Airway epithelial cell (primary cell): ENCODE data around the gene NLRX1. TPM values are rescaled to one million over a fixed set of nuclear protein-coding genes. Genes with fewer than 3 reads are reported as not detected.

Source experiments
- total RNA-seq: library from RNA; depleted of rRNA; stranded (reverse); fragments of >200 nt; gene quantifications from 2 replicates; pipeline ENCODE4 v1.2.3, GENCODE V29; 2015

The NLRX1 gene
- 21.8 and 28.5 TPM in 2 replicates for total RNA-seq

GRCh38 chr11:119168471-119169281, at the start of gene NLRX1:
NLRX1 (plus strand) TSS chr11:119168725; CDS start chr11:119171404, 2,679 bp downstream.

GRCh38 chr11:119121008-119121810, 47.3 kb upstream of the NLRX1 start, which contains the start of gene HINFP:
HINFP (plus strand) TSS chr11:119121580; CDS start chr11:119126945, 5,365 bp downstream.

GRCh38 chr11:119149018-119149785, 19.3 kb upstream of the NLRX1 start, which contains the start of gene ABCG4:
ABCG4 (plus strand) TSS chr11:119149052; CDS start chr11:119149966, 914 bp downstream.

GRCh38 chr11:119205574-119206510, 37.3 kb downstream of the NLRX1 start, which contains the start of gene CBL:
CBL (plus strand) TSS chr11:119206339; CDS start chr11:119206418, 79 bp downstream.

Other genes with a start within 250 kb of the NLRX1 start
- gene BCL9L, start 242.8 kb upstream of the NLRX1 start, total RNA-seq, result 31.6 and 51.8 TPM in 2 replicates
- gene UPK2, start 212.4 kb upstream of the NLRX1 start, total RNA-seq, result 0.37 and 0.56 TPM in 2 replicates
- not detected in 2 replicates for gene FOXR1, start 197.0 kb upstream of the NLRX1 start, total RNA-seq
- gene CENATAC, start 170.6 kb upstream of the NLRX1 start, total RNA-seq, result 7.0 and 11.4 TPM in 2 replicates
- gene RPS25, start 150.4 kb upstream of the NLRX1 start, total RNA-seq, result 2,356 and 2,509 TPM in 2 replicates
- gene TRAPPC4, start 150.0 kb upstream of the NLRX1 start, total RNA-seq, result 102 and 106 TPM in 2 replicates
- 37.6 and 39.3 TPM in 2 replicates for gene SLC37A4, start 137.8 kb upstream of the NLRX1 start, total RNA-seq
- 98.8 and 112 TPM in 2 replicates for gene HYOU1, start 111.5 kb upstream of the NLRX1 start, total RNA-seq
- 14.8 and 17.8 TPM in 2 replicates for gene VPS11, start 100.9 kb upstream of the NLRX1 start, total RNA-seq
- 10.5 and 27.9 TPM in 2 replicates for gene HMBS, start 83.8 kb upstream of the NLRX1 start, total RNA-seq
- 28.2 and 33.6 TPM in 2 replicates for gene DPAGT1, start 66.9 kb upstream of the NLRX1 start, total RNA-seq
- 5.0 and 5.8 TPM in 2 replicates for gene C2CD2L, start 61.4 kb upstream of the NLRX1 start, total RNA-seq
- 5.2 and 17.0 TPM in 2 replicates for gene HINFP, start 47.1 kb upstream of the NLRX1 start, total RNA-seq
- gene ABCG4, start 19.7 kb upstream of the NLRX1 start, total RNA-seq, result 0.42 and 0.79 TPM in 2 replicates
- gene NHERF4, start 16.8 kb downstream of the NLRX1 start, total RNA-seq, result not detected in 2 replicates
- gene CBL, start 37.6 kb downstream of the NLRX1 start, total RNA-seq, result 7.5 and 10.3 TPM in 2 replicates
- gene MCAM, start 148.4 kb downstream of the NLRX1 start, total RNA-seq, result 197 and 367 TPM in 2 replicates
- 15.0 and 16.8 TPM in 2 replicates for gene RNF26, start 165.8 kb downstream of the NLRX1 start, total RNA-seq
- gene C1QTNF5, start 172.2 kb downstream of the NLRX1 start, total RNA-seq, result 0.07 TPM in 1 of 2 replicates, not detected in the other
- not detected in 2 replicates for gene MFRP, start 178.0 kb downstream of the NLRX1 start, total RNA-seq
- 1.1 and 1.9 TPM in 2 replicates for gene USP2, start 213.0 kb downstream of the NLRX1 start, total RNA-seq